Ovary (tissue), 3 donors: ENCODE data around the gene PAFAH1B1.

Experiments
- CTCF ChIP-seq, 3 donors: fragments of 450-650 bp in 2 of 3; fragments of 200-600 bp in 1 of 3; IDR thresholded peaks; one replicate each; pipeline versions ENCODE4 v1.5.1 to v1.8.0; 2016 to 2022; ENCODE audit warnings: antibody characterized with exemption in 3 of 3, mild to moderate bottlenecking in 1 of 3
- EP300 ChIP-seq: sonication (generic); formaldehyde crosslinking; IDR thresholded peaks from one replicate; pipeline ENCODE4 v1.6.1; 2017; ENCODE audit warnings: antibody characterized with exemption
- POLR2A ChIP-seq: fragments of 450-650 bp; IDR thresholded peaks from one replicate; pipeline ENCODE4 v1.6.1; 2017; ENCODE audit warnings: antibody characterized with exemption, mild to moderate bottlenecking, moderate library complexity
- donor health status: DM: no; HTN: no; CAD: no.

DNA sequence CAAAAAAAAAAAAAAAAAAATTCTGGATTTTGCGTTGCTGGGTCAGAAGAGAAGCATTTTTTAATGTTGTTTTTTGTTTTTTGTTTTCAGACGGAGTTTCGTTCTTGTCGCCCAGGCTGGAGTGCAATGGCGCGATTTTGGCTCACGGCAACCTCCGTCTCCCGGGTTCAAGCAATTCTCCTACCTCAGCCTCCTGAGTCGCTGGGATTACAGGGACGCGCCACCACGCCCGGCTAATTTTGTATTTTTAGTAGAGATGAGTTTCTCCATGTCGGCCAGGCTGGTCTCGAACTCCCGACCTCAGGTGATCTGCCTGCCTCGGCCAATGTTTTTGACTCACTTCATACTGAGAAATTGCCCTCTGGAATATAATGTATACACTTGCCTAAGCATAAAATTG is 11.0 kb upstream of the PAFAH1B1 start:
- no peak for TF ChIP-seq POLR2A
- TF ChIP-seq CTCF (IDR thresholded peaks at IDR 0.05), result no peak
- no peak for TF ChIP-seq EP300
